ENCODE measurements around the gene COG7.
A peak's percentile ranks its signal among the peaks of the same experiment; 100 is the strongest.

GRCh38 chr16:23433261-23433920 is 19.6 kb downstream of the COG7 start:
- no peak for TF ChIP-seq CTCF (IDR thresholded peaks at IDR 0.05)
- no peak for TF ChIP-seq POLR2A (IDR thresholded peaks at IDR 0.05)
- peak in 1 of 3 donors; percentile 42 for TF ChIP-seq POLR2AphosphoS5 (IDR thresholded peaks at IDR 0.05)

Data from transverse colon (tissue), 4 donors.